Measurements from ENCODE around the gene FMO2.

The FMO2 gene

DNA sequence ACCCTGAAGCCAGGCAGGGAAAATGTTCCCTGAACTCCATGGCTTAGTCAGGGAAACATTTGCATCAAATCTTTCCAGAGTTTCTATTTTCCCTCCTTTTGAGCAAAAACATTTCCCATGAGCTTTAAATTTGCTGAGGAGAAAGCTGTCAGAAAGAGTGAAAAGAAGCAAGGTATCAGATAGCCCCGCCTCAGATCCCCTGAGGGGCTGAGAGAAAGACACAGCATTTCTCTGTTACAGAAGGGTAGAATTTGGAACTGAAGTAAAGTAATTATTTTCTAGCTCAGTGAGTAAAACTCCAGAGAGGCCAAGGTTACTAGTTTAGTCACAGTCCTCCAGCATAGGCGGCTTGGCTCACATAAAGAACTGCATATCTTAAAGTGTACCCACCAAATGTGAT lies 73.8 kb downstream of the FMO2 start:
- no peak for DNase-seq

Data from NCI-H1048 (cell line).